Hepatocyte (in vitro differentiated cells): Measurements from ENCODE around the gene ACAD8. TPM values are rescaled to one million over a fixed set of nuclear protein-coding genes. Genes with fewer than 3 reads are reported as not detected.

Experiments used
- DNase-seq: peaks from one replicate; pipeline ENCODE4 v3.0.0-alpha.2; 2016; ENCODE audit warnings: low spot score
- H2AFZ ChIP-seq: fragments of 200-600 bp; sonication (generic); 2 replicates; pipeline ENCODE4 v1.6.0; 2016; ENCODE audit warnings: antibody characterized with exemption, mild to moderate bottlenecking
- H3K27ac ChIP-seq: fragments of 200-600 bp; sonication (generic); 2 replicates; pipeline ENCODE4 v1.5.1; 2016; ENCODE audit warnings: mild to moderate bottlenecking
- H3K27me3 ChIP-seq: fragments of 200-600 bp; sonication (generic); 2 replicates; pipeline ENCODE4 v1.6.1; 2016
- H3K36me3 ChIP-seq: fragments of 200-600 bp; sonication (generic); replicated peaks from 2 replicates; pipeline ENCODE4 v1.5.1; 2016; ENCODE audit warnings: low read depth; ENCODE audit not compliant: insufficient read depth
- H3K4me1 ChIP-seq: fragments of 200-600 bp; sonication (generic); 2 replicates; pipeline ENCODE4 v1.5.1; 2016; ENCODE audit warnings: mild to moderate bottlenecking, moderate library complexity; ENCODE audit not compliant: insufficient read depth
- H3K4me2 ChIP-seq: fragments of 200-600 bp; sonication (generic); 2 replicates; pipeline ENCODE4 v1.6.0; 2016
- H3K4me3 ChIP-seq: fragments of 200-600 bp; sonication (generic); 2 replicates; pipeline ENCODE4 v1.5.1; 2016; ENCODE audit warnings: mild to moderate bottlenecking
- H3K79me2 ChIP-seq: fragments of 200-600 bp; sonication (generic); 2 replicates; pipeline ENCODE4 v1.6.0; 2017; ENCODE audit warnings: mild to moderate bottlenecking
- H3K9me2 ChIP-seq: fragments of 200-600 bp; sonication (generic); replicated peaks from 2 replicates; pipeline ENCODE4 v1.6.0; 2017; ENCODE audit warnings: mild to moderate bottlenecking; ENCODE audit not compliant: insufficient read depth
- H3K9me3 ChIP-seq: fragments of 200-600 bp; sonication (generic); 2 replicates; pipeline ENCODE4 v1.5.1; 2016; ENCODE audit warnings: low read depth, mild to moderate bottlenecking
- H4K20me1 ChIP-seq: fragments of 200-600 bp; sonication (generic); 2 replicates; pipeline ENCODE4 v1.6.0; 2016; ENCODE audit warnings: mild to moderate bottlenecking; ENCODE audit not compliant: insufficient read depth, poor library complexity, severe bottlenecking
- EZH2 ChIP-seq: fragments of 200-600 bp; sonication (generic); IDR thresholded peaks from 2 replicates; pipeline ENCODE4 v1.6.1; 2016; ENCODE audit warnings: antibody characterized with exemption, mild to moderate bottlenecking, borderline replicate concordance
- EZH2phosphoT487 ChIP-seq: fragments of 200-600 bp; sonication (generic); IDR thresholded peaks from one replicate; pipeline ENCODE4 v1.6.1; 2018; ENCODE audit warnings: antibody characterized with exemption, mild to moderate bottlenecking, low read depth, moderate library complexity; ENCODE audit not compliant: unreplicated experiment, severe bottlenecking
- WGBS: methylation state at CpG from one replicate; pipeline ENCODE4 v1.1.6; 2016; ENCODE audit warnings: low lambda C conversion rate; ENCODE audit errors: missing lambda C conversion rate; 5-methylcytosine and 5-hydroxymethylcytosine counted together
- polyA plus RNA-seq: library from polyadenylated mRNA; unstranded; fragments of >200 nt; fragmentation: Nextera tagmentation; extraction: Ambion mirVana; gene quantifications from 2 replicates; pipeline ENCODE4 v1.2.1, GENCODE V29; 2016
- total RNA-seq: library from RNA; depleted of rRNA; stranded (reverse); fragments of >200 nt; gene quantifications from 2 replicates; pipeline ENCODE4 v1.2.3, GENCODE V29; 2014
- TF ChIP-seq, protein P1 (sequence below): fragments of 200-600 bp; sonication (generic); IDR thresholded peaks from 2 replicates; pipeline ENCODE4 v1.5.1; 2016; ENCODE audit warnings: antibody characterized with exemption, mild to moderate bottlenecking; ENCODE audit not compliant: poor library complexity

ACAD8 gene
- total and polyA plus RNA-seq, 2 experiments from 2014 or later = 18.9 to 19.6 TPM

DNA sequence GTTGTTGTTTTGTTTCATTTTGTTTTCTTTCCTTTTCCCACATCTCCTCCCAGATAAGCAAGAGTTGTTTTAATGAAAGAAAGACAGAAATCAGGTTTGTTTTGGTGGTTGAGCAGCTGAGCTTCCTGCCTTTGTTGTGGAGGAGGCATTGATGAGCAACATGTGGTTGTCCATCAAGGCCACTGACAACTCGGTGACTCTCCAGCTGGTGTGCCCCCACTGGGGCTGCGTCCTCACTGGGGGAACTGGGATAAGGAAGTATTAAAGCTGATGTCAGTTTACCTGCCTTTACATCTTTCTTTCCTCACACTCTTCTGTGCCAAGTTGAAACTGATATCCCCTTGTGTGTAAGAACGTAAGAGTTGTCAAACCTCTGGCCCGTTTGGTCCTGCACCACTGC lies 23.0 kb upstream of the ACAD8 start:
- Histone ChIP-seq H3K4me1 (peaks cover 13% of the 10 kb centered on the region), H3K27me3 (no peaks in the 10 kb centered on the region), H3K4me3 (no peak overlapping the region), H2AFZ (no peak overlapping the region), H3K27ac (no peak overlapping the region), H4K20me1 (peaks cover 24% of the 10 kb centered on the region), H3K36me3 (no peaks in the 10 kb centered on the region), H3K4me2 (no peak overlapping the region), H3K9me2 (no peaks in the 10 kb centered on the region), H3K79me2 (peaks cover 62% of the 10 kb centered on the region), H3K9me3 (no peaks in the 10 kb centered on the region)
- WGBS = 83% methylated on average over 4 of the region's 4 CpGs
- TF ChIP-seq, protein P1, sequence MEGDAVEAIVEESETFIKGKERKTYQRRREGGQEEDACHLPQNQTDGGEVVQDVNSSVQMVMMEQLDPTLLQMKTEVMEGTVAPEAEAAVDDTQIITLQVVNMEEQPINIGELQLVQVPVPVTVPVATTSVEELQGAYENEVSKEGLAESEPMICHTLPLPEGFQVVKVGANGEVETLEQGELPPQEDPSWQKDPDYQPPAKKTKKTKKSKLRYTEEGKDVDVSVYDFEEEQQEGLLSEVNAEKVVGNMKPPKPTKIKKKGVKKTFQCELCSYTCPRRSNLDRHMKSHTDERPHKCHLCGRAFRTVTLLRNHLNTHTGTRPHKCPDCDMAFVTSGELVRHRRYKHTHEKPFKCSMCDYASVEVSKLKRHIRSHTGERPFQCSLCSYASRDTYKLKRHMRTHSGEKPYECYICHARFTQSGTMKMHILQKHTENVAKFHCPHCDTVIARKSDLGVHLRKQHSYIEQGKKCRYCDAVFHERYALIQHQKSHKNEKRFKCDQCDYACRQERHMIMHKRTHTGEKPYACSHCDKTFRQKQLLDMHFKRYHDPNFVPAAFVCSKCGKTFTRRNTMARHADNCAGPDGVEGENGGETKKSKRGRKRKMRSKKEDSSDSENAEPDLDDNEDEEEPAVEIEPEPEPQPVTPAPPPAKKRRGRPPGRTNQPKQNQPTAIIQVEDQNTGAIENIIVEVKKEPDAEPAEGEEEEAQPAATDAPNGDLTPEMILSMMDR = no peak
- TF ChIP-seq EZH2 (no peak), EZH2phosphoT487 (no peak)
- DNase-seq = no peak

- whole genome bisulfite sequencing = 83% methylated on average over 10 of the region's 10 CpGs
- no peak overlapping the region for H2AFZ ChIP-seq
- DNase-seq = no peak
- TF ChIP-seq, protein P1 = no peak
- TF ChIP-seq EZH2phosphoT487 (no peak), EZH2 (no peak)
- H3K4me2 ChIP-seq = no peak overlapping the region
- peaks cover 44% of the 10 kb centered on the region for H3K79me2 ChIP-seq
- peaks cover 4% of the 10 kb centered on the region for H3K4me1 ChIP-seq
- H4K20me1 ChIP-seq = peaks cover 7% of the 10 kb centered on the region
- H3K9me3 ChIP-seq = no peaks in the 10 kb centered on the region
- H3K27me3 ChIP-seq = no peaks in the 10 kb centered on the region
- no peaks in the 10 kb centered on the region for H3K9me2 ChIP-seq
- no peak overlapping the region for H3K4me3 ChIP-seq
- no peaks in the 10 kb centered on the region for H3K36me3 ChIP-seq
- no peak overlapping the region for H3K27ac ChIP-seq
Observed at GRCh38 chr11:134231958-134232659, 21.3 kb upstream of the ACAD8 start.

DNA sequence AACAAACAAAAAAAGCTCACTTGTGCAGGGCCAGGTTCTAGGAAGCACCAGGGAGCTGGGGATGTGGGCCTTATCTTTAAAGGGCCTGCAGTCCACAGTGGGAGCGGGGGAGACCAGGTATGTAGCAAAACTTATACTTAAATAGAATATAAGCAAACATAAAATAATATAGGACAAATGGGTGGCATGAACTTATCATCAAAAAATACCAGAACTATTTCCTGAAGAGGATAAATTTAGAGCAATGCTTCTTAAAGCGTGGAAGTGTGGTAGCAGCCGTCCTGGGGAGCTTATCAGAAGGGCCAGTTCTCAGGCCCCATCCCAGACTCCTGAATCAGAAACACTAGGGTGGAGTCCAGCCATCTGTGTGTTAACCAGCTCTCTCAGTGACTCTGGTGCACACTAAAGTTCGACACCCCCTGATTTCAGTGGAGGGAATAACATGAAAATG lies 19.6 kb upstream of the ACAD8 start:
- peaks cover 28% of the 10 kb centered on the region for H3K79me2 ChIP-seq
- WGBS = 92% methylated on average over 4 of the region's 4 CpGs

More for the DNA sequence above, 19.6 kb upstream of the ACAD8 start:
- Histone ChIP-seq H3K36me3 (no peaks in the 10 kb centered on the region), H3K27ac (no peak overlapping the region), H3K4me3 (no peak overlapping the region), H3K27me3 (no peaks in the 10 kb centered on the region), H3K4me1 (no peaks in the 10 kb centered on the region), H3K9me2 (no peaks in the 10 kb centered on the region), H4K20me1 (peaks cover 3% of the 10 kb centered on the region), H3K9me3 (no peaks in the 10 kb centered on the region), H2AFZ (no peak overlapping the region), H3K4me2 (no peak overlapping the region)
- no peak for DNase-seq
- TF ChIP-seq, protein P1 = no peak
- TF ChIP-seq EZH2 (no peak), EZH2phosphoT487 (no peak)
